Cerebellar cortex (tissue), 1 donor: ENCODE measurements around the gene OR5A1.

ENCODE experiments used
- DNase-seq: peaks from one replicate; pipeline ENCODE4 v3.0.0-alpha.2; 2015; ENCODE audit warnings: low spot score

The OR5A1 gene

GRCh38 chr11:59479906-59480305 is 43.6 kb downstream of the OR5A1 start:
- DNase-seq: no peak

GRCh38 chr11:59480359-59480758 is 44.1 kb downstream of the OR5A1 start:
- DNase-seq: no peak
